SH-SY5Y (cell line): ENCODE results near the gene KATNB1.

Experiments
- GATA2 ChIP-seq: IDR thresholded peaks from 2 replicates; pipeline ENCODE4 v1.6.1; 2011; ENCODE audit warnings: mild to moderate bottlenecking, low read depth, low read length
- GATA3 ChIP-seq: IDR thresholded peaks from 2 replicates; pipeline ENCODE4 v1.6.1; 2011; ENCODE audit warnings: low read depth, mild to moderate bottlenecking, low read length, moderate library complexity

Gene KATNB1

GRCh38 chr16:57753448-57754353 is 18.1 kb downstream of the KATNB1 start:
- no peak for TF ChIP-seq GATA2
- TF ChIP-seq GATA3, result no peak

DNA sequence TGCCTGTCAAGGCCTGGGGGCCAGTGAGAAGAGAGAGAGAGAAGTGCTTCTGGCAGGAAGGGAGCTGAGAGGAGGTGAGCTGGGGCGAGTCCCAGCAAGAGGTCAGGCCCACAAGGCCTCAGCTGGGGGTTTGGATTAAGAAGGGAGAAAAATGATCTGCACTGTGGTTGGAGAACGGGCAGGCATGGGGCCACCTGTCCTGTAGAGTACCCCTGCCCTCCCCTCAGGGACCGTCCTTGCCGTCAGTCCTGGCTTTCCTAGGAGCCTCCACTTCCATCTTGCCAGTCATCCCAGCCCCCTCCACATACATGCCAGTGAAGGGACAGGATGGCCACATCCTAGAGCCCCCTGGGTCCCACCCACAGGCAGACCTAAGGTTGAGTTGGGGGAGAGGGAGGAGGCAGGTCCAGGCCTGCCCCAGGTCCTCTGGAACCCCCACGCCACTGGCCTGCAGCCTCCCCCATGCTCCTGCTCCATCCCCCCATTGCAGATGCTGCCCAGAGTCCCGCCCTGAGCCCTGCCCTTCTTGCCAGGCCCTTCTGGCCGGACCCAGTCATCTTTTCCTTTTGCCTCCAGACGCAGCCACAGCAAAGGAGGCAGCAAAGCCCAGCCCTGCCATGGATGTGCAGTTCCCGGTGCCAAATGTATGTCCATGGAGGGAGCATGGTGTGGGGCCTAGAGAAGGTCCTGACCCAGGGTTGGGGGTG is 18.9 kb downstream of the KATNB1 start:
- TF ChIP-seq GATA2 (no peak), GATA3 (no peak)

GRCh38 chr16:57755061-57755684 is 19.6 kb downstream of the KATNB1 start:
- TF ChIP-seq GATA2, result no peak

DNA sequence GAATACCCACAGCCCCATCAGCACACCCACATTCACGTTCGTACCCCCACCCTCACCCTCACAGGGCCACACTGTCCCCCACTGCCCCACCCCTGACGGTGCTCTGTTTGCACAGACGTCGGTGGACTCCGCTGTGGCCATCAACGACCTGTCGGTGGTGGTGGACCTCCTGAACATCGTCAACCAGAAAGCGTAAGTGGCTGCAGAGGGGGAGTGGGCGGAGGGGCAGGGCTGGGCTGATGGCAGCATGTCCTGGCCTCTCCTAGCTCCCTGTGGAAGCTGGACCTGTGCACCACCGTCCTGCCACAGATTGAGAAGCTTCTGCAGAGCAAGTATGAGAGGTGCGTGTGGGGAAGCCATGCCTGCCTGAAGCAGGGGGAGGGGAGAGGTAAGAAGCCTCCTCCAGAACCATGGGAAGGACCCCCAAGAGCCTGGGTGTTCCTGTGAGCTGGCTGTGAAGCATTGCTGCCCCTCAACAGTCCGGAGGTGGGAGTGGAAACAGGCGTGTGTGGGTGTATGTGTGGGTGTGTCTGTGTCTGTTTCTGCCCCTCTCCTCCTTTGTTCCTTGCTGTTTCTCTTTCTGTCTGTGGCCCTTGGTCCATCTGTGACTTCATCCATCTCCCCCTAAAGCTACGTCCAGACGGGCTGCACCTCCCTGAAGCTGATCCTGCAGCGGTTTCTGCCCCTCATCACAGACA is 20.3 kb downstream of the KATNB1 start:
- TF ChIP-seq GATA2, result no peak

DNA sequence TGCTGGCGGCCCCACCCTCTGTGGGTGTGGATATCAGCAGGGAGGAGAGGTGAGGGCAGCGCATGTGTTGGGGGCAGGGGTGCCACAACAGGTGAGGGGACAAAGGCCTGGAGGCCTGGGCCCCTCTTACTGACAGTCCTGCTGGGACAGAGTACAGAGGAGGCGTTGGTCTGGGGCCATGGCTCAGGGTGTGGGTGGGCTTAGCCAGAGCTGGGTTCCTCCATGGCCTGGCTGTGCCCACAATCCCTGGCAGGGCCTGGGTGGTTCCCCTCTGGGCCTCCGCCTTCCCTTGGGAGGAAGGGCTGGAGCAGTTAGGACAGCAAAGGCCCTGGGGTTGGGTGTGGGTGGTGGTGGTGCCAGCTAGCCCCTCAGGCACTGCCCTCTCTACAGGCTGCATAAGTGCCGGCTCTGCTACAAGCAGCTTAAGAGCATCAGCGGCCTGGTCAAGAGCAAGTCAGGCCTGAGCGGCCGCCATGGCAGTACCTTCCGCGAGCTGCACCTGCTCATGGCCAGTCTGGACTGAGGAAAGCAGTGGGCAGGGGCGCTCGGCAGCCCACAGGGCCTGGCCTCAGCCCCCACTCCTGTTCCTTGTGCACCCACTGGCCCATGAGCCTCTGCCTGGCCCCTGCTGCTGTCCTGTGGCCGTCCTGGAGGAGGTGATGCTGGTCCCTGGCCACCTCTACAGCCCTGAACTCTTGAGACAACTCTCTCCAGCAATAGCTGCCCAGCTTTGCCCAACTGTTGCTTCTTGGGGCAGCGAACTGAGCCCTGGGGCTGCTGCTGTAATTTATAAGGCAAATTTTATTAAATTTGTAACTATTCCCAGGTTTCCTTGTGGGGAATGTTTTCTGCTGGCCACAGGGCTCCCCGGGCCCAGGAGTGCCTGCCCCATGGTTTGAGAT is 21.1 kb downstream of the KATNB1 start:
- TF ChIP-seq GATA2, result no peak
- no peak for TF ChIP-seq GATA3

GRCh38 chr16:57757326-57757786 is 21.8 kb downstream of the KATNB1 start:
- TF ChIP-seq GATA2, result no peak
- no peak for TF ChIP-seq GATA3

- no peak for TF ChIP-seq GATA3
- TF ChIP-seq GATA2, result no peak
Measured at GRCh38 chr16:57757883-57758282, 22.3 kb downstream of the KATNB1 start.

DNA sequence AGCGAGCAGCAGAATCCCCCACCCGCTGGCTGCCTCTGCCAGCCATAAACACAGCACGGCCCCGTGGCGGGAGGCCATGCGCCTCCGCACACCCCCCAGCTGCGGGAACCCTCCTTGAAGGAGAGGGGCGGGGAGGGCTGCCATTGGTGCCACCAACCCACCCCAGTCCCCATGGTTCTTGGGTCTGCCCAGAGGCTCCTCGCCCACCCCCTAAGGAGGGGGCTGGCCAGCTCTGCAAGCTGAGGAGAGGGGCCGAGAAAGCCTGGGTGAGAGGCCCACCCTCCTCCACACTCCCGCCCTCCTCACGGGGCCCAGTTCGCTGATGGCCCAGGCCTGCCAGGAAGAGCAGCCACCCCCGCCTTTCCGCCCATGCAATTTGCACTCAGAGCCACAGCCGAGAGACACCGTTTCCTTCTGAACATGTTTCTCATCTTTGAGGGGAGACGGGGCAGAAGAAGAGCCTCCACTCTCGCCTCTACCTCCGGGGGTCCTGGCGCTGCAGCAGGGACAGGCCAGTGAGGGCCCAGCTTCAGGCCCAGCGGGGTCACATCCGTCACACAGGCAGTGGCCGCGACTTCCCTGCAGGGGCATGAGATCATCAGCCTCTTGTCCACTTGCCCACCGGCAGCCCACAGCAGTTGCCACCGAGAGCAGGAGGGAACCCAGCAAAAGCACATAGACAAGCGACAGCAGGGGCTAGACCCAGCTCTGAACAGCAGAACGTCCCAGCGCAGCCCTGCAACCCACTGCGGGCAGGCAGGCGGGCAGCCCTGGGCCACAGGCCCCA is 23.0 kb downstream of the KATNB1 start:
- TF ChIP-seq GATA3, result no peak
- TF ChIP-seq GATA2, result no peak

DNA sequence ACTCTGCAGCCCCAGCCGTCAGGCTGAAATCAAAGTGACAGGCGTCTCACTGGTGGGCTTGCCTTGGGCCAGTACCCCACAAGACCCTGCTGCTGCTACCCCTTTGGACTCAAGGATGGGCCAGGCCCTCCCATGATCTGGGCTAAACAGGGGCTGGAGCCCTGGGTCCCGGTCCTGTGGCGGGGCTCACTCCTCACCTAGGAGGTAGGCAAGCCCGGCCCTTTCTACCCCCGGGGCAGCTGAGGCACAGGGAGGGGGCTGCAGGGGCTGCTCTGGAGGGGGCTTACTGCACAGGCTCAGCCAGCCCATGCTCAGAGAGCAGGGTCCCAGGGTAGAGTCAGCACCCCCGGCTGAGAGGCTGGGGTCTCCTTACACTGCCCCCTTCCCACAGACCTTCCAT is 23.6 kb downstream of the KATNB1 start:
- TF ChIP-seq GATA2, result no peak
- no peak for TF ChIP-seq GATA3

GRCh38 chr16:57759541-57760356 is 24.2 kb downstream of the KATNB1 start:
- no peak for TF ChIP-seq GATA3
- TF ChIP-seq GATA2, result no peak

- TF ChIP-seq GATA3, result no peak
- no peak for TF ChIP-seq GATA2
Measured at GRCh38 chr16:57760357-57761160, 25.0 kb downstream of the KATNB1 start.
